ENCODE data around the gene PPP2R2D.

The PPP2R2D gene

DNA sequence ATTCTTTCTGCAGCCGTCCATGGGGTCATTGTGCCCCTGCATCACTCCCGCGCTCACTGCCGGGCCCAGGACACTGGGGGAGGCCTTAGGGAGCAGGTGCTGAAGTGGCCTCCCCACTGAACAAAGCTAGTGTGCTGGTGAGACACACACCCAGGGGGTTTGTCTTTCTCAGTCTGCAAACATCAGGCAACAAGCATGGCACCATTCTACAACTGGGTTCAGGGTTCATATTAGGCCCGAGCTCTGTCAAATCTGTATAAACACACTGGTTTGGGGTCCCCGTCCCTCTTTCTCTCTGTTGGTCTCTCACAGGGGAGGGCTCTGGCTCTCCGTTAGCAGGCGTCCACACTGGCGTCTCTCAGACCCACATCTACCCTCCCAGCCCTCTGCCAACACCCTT lies 11.1 kb upstream of the PPP2R2D start:
- no peak overlapping the region for H3K27ac ChIP-seq
- no peak for DNase-seq
- no peaks in the 10 kb centered on the region for H3K36me3 ChIP-seq (replicated peaks)
- peaks cover 16% of the 10 kb centered on the region for H3K27me3 ChIP-seq (replicated peaks)
- in situ Hi-C loops (cut with HindIII; ENCODE audit: low pct_ligation_motif_present, low sequenced_read_pairs) = no loop called here
- no peak overlapping the region for H3K4me3 ChIP-seq (ENCODE audit: low read depth, low read length)
- TF ChIP-seq CTCF (IDR thresholded peaks at IDR 0.05; ENCODE audit: low read depth, low read length, missing control alignments) = no peak

- in situ Hi-C loops (cut with HindIII; ENCODE audit: low pct_ligation_motif_present, low sequenced_read_pairs) = no loop called here
- peaks cover 16% of the 10 kb centered on the region for H3K27me3 ChIP-seq (replicated peaks)
- DNase-seq = no peak
Measured at GRCh38 chr10:131890276-131891195, 10.3 kb upstream of the PPP2R2D start.

GRCh38 chr10:131891196-131891928 lies 9.4 kb upstream of the PPP2R2D start:
- H3K36me3 ChIP-seq (replicated peaks) = no peaks in the 10 kb centered on the region
- H3K27ac ChIP-seq = no peak overlapping the region
- no peak for DNase-seq
- H3K27me3 ChIP-seq (replicated peaks) = peaks cover 16% of the 10 kb centered on the region
- no peak overlapping the region for H3K4me3 ChIP-seq (ENCODE audit: low read depth, low read length)
- in situ Hi-C loops (cut with HindIII; ENCODE audit: low pct_ligation_motif_present, low sequenced_read_pairs) = no loop called here
- peak; percentile 33 for TF ChIP-seq CTCF (IDR thresholded peaks at IDR 0.05; ENCODE audit: low read depth, low read length, missing control alignments)

More at GRCh38 chr10:131890276-131891195, 10.3 kb upstream of the PPP2R2D start:
- Histone ChIP-seq H3K36me3 (replicated peaks) (no peaks in the 10 kb centered on the region), H3K4me3 (ENCODE audit: low read depth, low read length) (no peak overlapping the region), H3K27ac (no peak overlapping the region)
- TF ChIP-seq CTCF (IDR thresholded peaks at IDR 0.05; ENCODE audit: low read depth, low read length, missing control alignments) = no peak

DNA sequence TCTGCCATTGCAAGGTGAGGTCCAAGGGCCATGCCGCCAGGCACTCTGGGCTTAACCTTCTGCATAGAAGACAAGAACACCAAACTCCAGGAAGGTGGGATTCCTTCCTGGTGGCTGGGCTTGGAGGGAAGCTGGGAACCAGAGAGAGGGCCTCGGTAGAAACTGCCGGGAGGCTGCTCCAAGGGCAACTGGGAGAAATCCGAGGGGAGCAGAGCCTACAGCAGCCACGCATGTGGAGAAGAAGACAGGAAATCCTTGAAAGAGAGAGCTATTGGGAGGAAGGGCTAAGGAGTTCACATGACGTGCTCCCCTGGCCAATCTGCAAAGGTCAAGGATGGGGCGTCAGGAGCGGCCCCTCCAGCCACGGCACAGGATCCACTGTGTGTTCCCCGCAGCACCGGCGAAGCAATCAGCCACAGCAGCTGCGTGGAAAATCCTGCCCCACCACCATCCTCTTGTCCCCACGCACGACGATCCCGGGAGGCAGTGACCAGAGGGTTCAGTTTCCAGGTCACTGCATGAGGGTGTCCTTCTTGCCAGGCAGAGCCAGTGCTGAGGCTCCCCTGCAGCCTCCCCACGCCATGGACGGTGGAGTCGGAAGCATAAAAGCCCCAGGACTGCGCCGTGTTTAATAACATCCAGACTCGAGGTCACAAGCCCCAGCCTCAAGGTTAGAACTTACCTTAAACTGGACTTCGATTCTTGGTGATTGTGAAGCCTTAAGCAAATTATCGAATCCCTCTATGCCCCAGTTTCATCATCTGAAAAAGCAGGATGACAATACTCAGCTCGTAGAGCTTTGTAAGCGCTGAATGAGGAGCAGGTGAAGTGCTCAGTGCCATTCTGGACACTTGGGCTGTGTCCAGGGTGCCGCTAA lies 8.6 kb upstream of the PPP2R2D start:
- in situ Hi-C loops (cut with HindIII; ENCODE audit: low pct_ligation_motif_present, low sequenced_read_pairs) = no loop called here
- H3K27me3 ChIP-seq (replicated peaks) = peaks cover 16% of the 10 kb centered on the region
- H3K36me3 ChIP-seq (replicated peaks) = no peaks in the 10 kb centered on the region
- DNase-seq = no peak
- H3K27ac ChIP-seq = no peak overlapping the region
- H3K4me3 ChIP-seq (ENCODE audit: low read depth, low read length) = no peak overlapping the region
- TF ChIP-seq CTCF (IDR thresholded peaks at IDR 0.05; ENCODE audit: low read depth, low read length, missing control alignments) = no peak

- H3K36me3 ChIP-seq (replicated peaks) = no peaks in the 10 kb centered on the region
- in situ Hi-C loops (cut with HindIII; ENCODE audit: low pct_ligation_motif_present, low sequenced_read_pairs) = no loop called here
- peaks cover 16% of the 10 kb centered on the region for H3K27me3 ChIP-seq (replicated peaks)
- TF ChIP-seq CTCF (IDR thresholded peaks at IDR 0.05; ENCODE audit: low read depth, low read length, missing control alignments) = no peak
- no peak overlapping the region for H3K4me3 ChIP-seq (ENCODE audit: low read depth, low read length)
- H3K27ac ChIP-seq = no peak overlapping the region
- no peak for DNase-seq
Measured at GRCh38 chr10:131892806-131893675, 7.8 kb upstream of the PPP2R2D start.

Measured in brain microvascular endothelial cell (primary cell).